Endothelial cell of hepatic sinusoid (primary cell): ENCODE data around the gene CDH13.

Source experiments
- in situ Hi-C: cut with HindIII; loops from 2 replicates; pipeline ENCODE4 v1.10.0; 2017; ENCODE audit warnings: low sequenced_read_pairs

The CDH13 gene

GRCh38 chr16:83577078-83577745 lies 950.4 kb downstream of the CDH13 start:
- in situ Hi-C loops, result loop anchor here (5.0 kb wide), 1 partner anchor 35 kb away; no protein-coding TSS in a partner anchor

GRCh38 chr16:83578171-83578570 lies 951.4 kb downstream of the CDH13 start:
- in situ Hi-C loops, result loop anchor here (5.0 kb wide), 1 partner anchor 34 kb away; no protein-coding TSS in a partner anchor

GRCh38 chr16:83579027-83579426 lies 952.3 kb downstream of the CDH13 start:
- in situ Hi-C loops, result loop anchor here (5.0 kb wide), 1 partner anchor 33 kb away; no protein-coding TSS in a partner anchor

- in situ Hi-C loops, result loop anchor here (5.0 kb wide), 1 partner anchor 33 kb away; no protein-coding TSS in a partner anchor
These were observed 952.7 kb downstream of the CDH13 start for GRCh38 chr16:83579436-83579835.

- in situ Hi-C loops, result no loop called here
These were observed 954.3 kb downstream of the CDH13 start for GRCh38 chr16:83581082-83581481.

- in situ Hi-C loops, result no loop called here
These were observed 955.4 kb downstream of the CDH13 start for GRCh38 chr16:83581994-83582747.

GRCh38 chr16:83586036-83586435 lies 959.3 kb downstream of the CDH13 start:
- in situ Hi-C loops, result no loop called here

- in situ Hi-C loops, result no loop called here
These were observed 959.9 kb downstream of the CDH13 start for GRCh38 chr16:83586461-83587200.

- in situ Hi-C loops, result no loop called here
These were observed 960.4 kb downstream of the CDH13 start for GRCh38 chr16:83587201-83587600.

GRCh38 chr16:83588070-83588469 lies 961.3 kb downstream of the CDH13 start:
- in situ Hi-C loops, result no loop called here

GRCh38 chr16:83589576-83589975 lies 962.8 kb downstream of the CDH13 start:
- in situ Hi-C loops, result no loop called here

GRCh38 chr16:83592778-83593177 lies 966.0 kb downstream of the CDH13 start:
- in situ Hi-C loops, result no loop called here

- in situ Hi-C loops, result no loop called here
These were observed 973.2 kb downstream of the CDH13 start for GRCh38 chr16:83599789-83600462.

GRCh38 chr16:83602761-83603722 lies 976.3 kb downstream of the CDH13 start:
- in situ Hi-C loops, result no loop called here

- in situ Hi-C loops, result no loop called here
These were observed 977.2 kb downstream of the CDH13 start for GRCh38 chr16:83603723-83604570.

- in situ Hi-C loops, result no loop called here
These were observed 979.8 kb downstream of the CDH13 start for GRCh38 chr16:83606486-83607030.

- in situ Hi-C loops, result no loop called here
These were observed 982.4 kb downstream of the CDH13 start for GRCh38 chr16:83609178-83609577.

- in situ Hi-C loops, result no loop called here
These were observed 988.6 kb downstream of the CDH13 start for GRCh38 chr16:83615141-83615952.
